Hepatocyte (in vitro differentiated cells): ENCODE data around the gene S100G. TPM values are rescaled to one million over a fixed set of nuclear protein-coding genes. Genes with fewer than 3 reads are reported as not detected.
A peak's percentile ranks its signal among the peaks of the same experiment; 100 is the strongest.

Source experiments
- DNase-seq: peaks from one replicate; pipeline ENCODE4 v3.0.0-alpha.2; 2016; ENCODE audit warnings: low spot score
- H2AFZ ChIP-seq: fragments of 200-600 bp; sonication (generic); 2 replicates; pipeline ENCODE4 v1.6.0; 2016; ENCODE audit warnings: antibody characterized with exemption, mild to moderate bottlenecking
- H3K27ac ChIP-seq: fragments of 200-600 bp; sonication (generic); 2 replicates; pipeline ENCODE4 v1.5.1; 2016; ENCODE audit warnings: mild to moderate bottlenecking
- H3K27me3 ChIP-seq: fragments of 200-600 bp; sonication (generic); 2 replicates; pipeline ENCODE4 v1.6.1; 2016
- H3K36me3 ChIP-seq: fragments of 200-600 bp; sonication (generic); replicated peaks from 2 replicates; pipeline ENCODE4 v1.5.1; 2016; ENCODE audit warnings: low read depth; ENCODE audit not compliant: insufficient read depth
- H3K4me1 ChIP-seq: fragments of 200-600 bp; sonication (generic); 2 replicates; pipeline ENCODE4 v1.5.1; 2016; ENCODE audit warnings: mild to moderate bottlenecking, moderate library complexity; ENCODE audit not compliant: insufficient read depth
- H3K4me2 ChIP-seq: fragments of 200-600 bp; sonication (generic); 2 replicates; pipeline ENCODE4 v1.6.0; 2016
- H3K4me3 ChIP-seq: fragments of 200-600 bp; sonication (generic); 2 replicates; pipeline ENCODE4 v1.5.1; 2016; ENCODE audit warnings: mild to moderate bottlenecking
- H3K79me2 ChIP-seq: fragments of 200-600 bp; sonication (generic); 2 replicates; pipeline ENCODE4 v1.6.0; 2017; ENCODE audit warnings: mild to moderate bottlenecking
- H3K9me2 ChIP-seq: fragments of 200-600 bp; sonication (generic); replicated peaks from 2 replicates; pipeline ENCODE4 v1.6.0; 2017; ENCODE audit warnings: mild to moderate bottlenecking; ENCODE audit not compliant: insufficient read depth
- H3K9me3 ChIP-seq: fragments of 200-600 bp; sonication (generic); 2 replicates; pipeline ENCODE4 v1.5.1; 2016; ENCODE audit warnings: low read depth, mild to moderate bottlenecking
- H4K20me1 ChIP-seq: fragments of 200-600 bp; sonication (generic); 2 replicates; pipeline ENCODE4 v1.6.0; 2016; ENCODE audit warnings: mild to moderate bottlenecking; ENCODE audit not compliant: insufficient read depth, poor library complexity, severe bottlenecking
- EZH2 ChIP-seq: fragments of 200-600 bp; sonication (generic); IDR thresholded peaks from 2 replicates; pipeline ENCODE4 v1.6.1; 2016; ENCODE audit warnings: antibody characterized with exemption, mild to moderate bottlenecking, borderline replicate concordance
- EZH2phosphoT487 ChIP-seq: fragments of 200-600 bp; sonication (generic); IDR thresholded peaks from one replicate; pipeline ENCODE4 v1.6.1; 2018; ENCODE audit warnings: antibody characterized with exemption, mild to moderate bottlenecking, low read depth, moderate library complexity; ENCODE audit not compliant: unreplicated experiment, severe bottlenecking
- WGBS: methylation state at CpG from one replicate; pipeline ENCODE4 v1.1.6; 2016; ENCODE audit warnings: low lambda C conversion rate; ENCODE audit errors: missing lambda C conversion rate; 5-methylcytosine and 5-hydroxymethylcytosine counted together
- polyA plus RNA-seq: library from polyadenylated mRNA; unstranded; fragments of >200 nt; fragmentation: Nextera tagmentation; extraction: Ambion mirVana; gene quantifications from 2 replicates; pipeline ENCODE4 v1.2.1, GENCODE V29; 2016
- total RNA-seq: library from RNA; depleted of rRNA; stranded (reverse); fragments of >200 nt; gene quantifications from 2 replicates; pipeline ENCODE4 v1.2.3, GENCODE V29; 2014
- TF ChIP-seq, protein P1 (sequence below): fragments of 200-600 bp; sonication (generic); IDR thresholded peaks from 2 replicates; pipeline ENCODE4 v1.5.1; 2016; ENCODE audit warnings: antibody characterized with exemption, mild to moderate bottlenecking; ENCODE audit not compliant: poor library complexity

The S100G gene
- total and polyA plus RNA-seq, 2 experiments from 2014 or later: 4.1 to 35.3 TPM

GRCh38 chrX:16653424-16653823 is 3.5 kb downstream of the S100G start:
- H3K4me3 ChIP-seq: no peak overlapping the region
- no peaks in the 10 kb centered on the region for H4K20me1 ChIP-seq
- DNase-seq: peak; percentile 43
- H3K4me2 ChIP-seq: peak overlapping the region; percentile 34
- no peaks in the 10 kb centered on the region for H3K9me2 ChIP-seq
- H3K79me2 ChIP-seq: peaks cover 3% of the 10 kb centered on the region
- H2AFZ ChIP-seq: no peak overlapping the region
- H3K27ac ChIP-seq: peak overlapping the region; percentile 53
- no peaks in the 10 kb centered on the region for H3K4me1 ChIP-seq
- no peaks in the 10 kb centered on the region for H3K27me3 ChIP-seq
- TF ChIP-seq EZH2phosphoT487 (no peak), EZH2 (no peak)
- TF ChIP-seq, protein P1, sequence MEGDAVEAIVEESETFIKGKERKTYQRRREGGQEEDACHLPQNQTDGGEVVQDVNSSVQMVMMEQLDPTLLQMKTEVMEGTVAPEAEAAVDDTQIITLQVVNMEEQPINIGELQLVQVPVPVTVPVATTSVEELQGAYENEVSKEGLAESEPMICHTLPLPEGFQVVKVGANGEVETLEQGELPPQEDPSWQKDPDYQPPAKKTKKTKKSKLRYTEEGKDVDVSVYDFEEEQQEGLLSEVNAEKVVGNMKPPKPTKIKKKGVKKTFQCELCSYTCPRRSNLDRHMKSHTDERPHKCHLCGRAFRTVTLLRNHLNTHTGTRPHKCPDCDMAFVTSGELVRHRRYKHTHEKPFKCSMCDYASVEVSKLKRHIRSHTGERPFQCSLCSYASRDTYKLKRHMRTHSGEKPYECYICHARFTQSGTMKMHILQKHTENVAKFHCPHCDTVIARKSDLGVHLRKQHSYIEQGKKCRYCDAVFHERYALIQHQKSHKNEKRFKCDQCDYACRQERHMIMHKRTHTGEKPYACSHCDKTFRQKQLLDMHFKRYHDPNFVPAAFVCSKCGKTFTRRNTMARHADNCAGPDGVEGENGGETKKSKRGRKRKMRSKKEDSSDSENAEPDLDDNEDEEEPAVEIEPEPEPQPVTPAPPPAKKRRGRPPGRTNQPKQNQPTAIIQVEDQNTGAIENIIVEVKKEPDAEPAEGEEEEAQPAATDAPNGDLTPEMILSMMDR: no peak
- no peaks in the 10 kb centered on the region for H3K9me3 ChIP-seq
- H3K36me3 ChIP-seq: no peaks in the 10 kb centered on the region
- 78% methylated on average over 7 of the region's 7 CpGs for WGBS

DNA sequence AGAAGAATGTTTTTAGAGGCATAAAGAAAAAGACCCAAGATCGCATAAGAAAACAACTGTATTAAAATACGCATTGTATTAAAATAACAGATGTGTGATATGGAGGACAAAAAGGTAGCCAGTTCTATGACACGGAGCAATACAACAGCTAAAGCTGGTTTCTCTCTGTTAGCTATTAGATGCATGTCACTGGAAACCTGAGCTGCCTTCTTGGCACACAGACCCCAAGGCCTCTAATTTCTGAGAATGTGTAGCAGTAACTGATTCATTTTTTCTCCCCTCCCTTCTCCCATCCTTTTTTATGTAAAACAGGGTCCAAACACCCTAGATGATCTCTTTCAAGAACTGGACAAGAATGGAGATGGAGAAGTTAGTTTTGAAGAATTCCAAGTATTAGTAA is 4.1 kb downstream of the S100G start:
- Histone ChIP-seq H3K27me3 (no peaks in the 10 kb centered on the region), H3K79me2 (peaks cover 3% of the 10 kb centered on the region), H3K4me1 (no peaks in the 10 kb centered on the region), H3K4me2 (no peak overlapping the region), H3K9me3 (no peaks in the 10 kb centered on the region), H3K27ac (peak overlapping the region; percentile 53), H3K36me3 (no peaks in the 10 kb centered on the region), H2AFZ (no peak overlapping the region), H4K20me1 (no peaks in the 10 kb centered on the region), H3K4me3 (no peak overlapping the region), H3K9me2 (no peaks in the 10 kb centered on the region)
- DNase-seq: no peak
- no peak for TF ChIP-seq EZH2phosphoT487
- TF ChIP-seq EZH2: no peak
- TF ChIP-seq, protein P1: no peak
- 66% methylated on average over 3 of the region's 3 CpGs for WGBS

DNA sequence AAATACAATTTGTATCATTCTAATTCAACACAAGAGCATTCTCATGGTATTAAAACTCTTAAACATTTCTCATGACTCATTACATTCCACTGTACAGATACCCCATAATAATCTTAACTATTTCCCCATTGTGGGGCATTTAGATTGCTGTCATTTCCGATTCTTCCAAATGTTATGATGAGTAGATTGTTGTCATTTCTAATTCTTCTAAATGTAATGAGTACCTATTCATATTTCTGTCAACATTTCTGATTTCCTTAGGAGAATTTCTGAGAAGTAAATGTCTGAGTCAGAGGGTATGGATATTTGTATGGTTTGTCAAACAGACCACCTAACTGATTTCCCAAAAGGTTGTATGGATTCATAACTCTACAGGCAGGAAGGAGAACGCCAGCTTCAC is 8.3 kb downstream of the S100G start:
- Histone ChIP-seq H4K20me1 (no peaks in the 10 kb centered on the region), H3K9me2 (no peaks in the 10 kb centered on the region), H3K9me3 (no peaks in the 10 kb centered on the region), H3K27me3 (no peaks in the 10 kb centered on the region), H3K36me3 (no peaks in the 10 kb centered on the region), H3K4me2 (no peak overlapping the region), H3K27ac (no peak overlapping the region), H2AFZ (no peak overlapping the region), H3K4me3 (no peak overlapping the region), H3K79me2 (no peaks in the 10 kb centered on the region), H3K4me1 (peaks cover 5% of the 10 kb centered on the region)
- DNase-seq: no peak
- TF ChIP-seq, protein P1: no peak
- no peak for TF ChIP-seq EZH2phosphoT487
- no peak for TF ChIP-seq EZH2
- WGBS: 92% methylated on average over 2 of the region's 2 CpGs

DNA sequence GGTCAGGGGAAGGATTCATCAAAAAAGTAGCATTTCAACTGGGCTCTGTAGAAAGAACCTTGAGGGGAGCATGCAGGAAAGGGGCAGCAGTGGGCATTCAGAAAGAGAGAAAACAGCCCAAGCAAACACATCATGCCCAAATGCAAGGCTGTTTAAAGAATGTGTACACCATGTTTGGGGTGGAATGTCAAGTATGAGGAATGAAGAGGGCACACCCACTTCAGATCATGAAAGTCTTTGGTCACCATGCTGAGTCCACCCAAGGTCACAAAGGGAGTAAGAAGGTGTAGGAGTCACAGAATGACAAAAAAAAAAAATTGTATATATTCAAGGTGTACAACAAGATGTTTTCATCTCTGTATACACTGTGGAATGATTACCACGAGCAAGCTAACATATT is 9.4 kb downstream of the S100G start:
- 84% methylated on average over 1 of the region's 1 CpG for WGBS
- no peak for DNase-seq
- Histone ChIP-seq H2AFZ (no peak overlapping the region), H3K27ac (no peak overlapping the region), H3K4me1 (peaks cover 5% of the 10 kb centered on the region), H3K9me3 (no peaks in the 10 kb centered on the region), H3K36me3 (no peaks in the 10 kb centered on the region), H3K27me3 (no peaks in the 10 kb centered on the region), H4K20me1 (no peaks in the 10 kb centered on the region), H3K9me2 (no peaks in the 10 kb centered on the region), H3K4me2 (no peak overlapping the region), H3K4me3 (no peak overlapping the region), H3K79me2 (peaks cover under 1% of the 10 kb centered on the region)
- TF ChIP-seq, protein P1: no peak
- TF ChIP-seq EZH2 (no peak), EZH2phosphoT487 (no peak)
